Adrenal gland (tissue), 5 donors: ENCODE results near the gene ARHGEF16.

ENCODE experiments used
- CTCF ChIP-seq, 6 experiments: fragments of 450-650 bp in 4 of 6; fragments of 200-600 bp in 2 of 6; sonication (generic) in 1 of 6; IDR thresholded peaks; 1 replicate in 5 of 6; 2 replicates in 1 of 6; pipeline versions ENCODE4 v1.5.1 to v1.8.0; 2016 to 2021; ENCODE audit warnings: antibody characterized with exemption in 6 of 6, mild to moderate bottlenecking in 2 of 6, moderate library complexity in 1 of 6
- POLR2A ChIP-seq, 2 donors: fragments of 450-650 bp; IDR thresholded peaks; one replicate each; pipeline ENCODE4 v1.6.1; 2017; ENCODE audit warnings: antibody characterized with exemption in 2 of 2, mild to moderate bottlenecking in 2 of 2, moderate library complexity in 1 of 2
- donor health status: DM: no; HTN: no; CAD: no.

GRCh38 chr1:3499611-3500010, 45.1 kb downstream of the ARHGEF16 start:
- TF ChIP-seq CTCF (IDR thresholded peaks at IDR 0.05), result no peak
- no peak for TF ChIP-seq POLR2A (IDR thresholded peaks at IDR 0.05)
